Measurements from ENCODE around the gene UBE2O.

- TF ChIP-seq CTCF (tag by site-specific recombination; IDR thresholded peaks at IDR 0.05) (no peak), ZNF558 (tag by site-specific recombination; IDR thresholded peaks at IDR 0.05) (no peak), TCF7L2 (IDR thresholded peaks at IDR 0.05; ENCODE audit: borderline replicate concordance, low read depth, low read length) (no peak), ZNF274 (IDR thresholded peaks at IDR 0.05; ENCODE audit: low read length) (no peak), ZNF274 (tag by site-specific recombination; IDR thresholded peaks at IDR 0.05; ENCODE audit: borderline replicate concordance) (no peak), TSHZ1 (tag by site-specific recombination; IDR thresholded peaks at IDR 0.05; ENCODE audit: borderline replicate concordance) (no peak)
- TF ChIP-seq, protein P1, sequence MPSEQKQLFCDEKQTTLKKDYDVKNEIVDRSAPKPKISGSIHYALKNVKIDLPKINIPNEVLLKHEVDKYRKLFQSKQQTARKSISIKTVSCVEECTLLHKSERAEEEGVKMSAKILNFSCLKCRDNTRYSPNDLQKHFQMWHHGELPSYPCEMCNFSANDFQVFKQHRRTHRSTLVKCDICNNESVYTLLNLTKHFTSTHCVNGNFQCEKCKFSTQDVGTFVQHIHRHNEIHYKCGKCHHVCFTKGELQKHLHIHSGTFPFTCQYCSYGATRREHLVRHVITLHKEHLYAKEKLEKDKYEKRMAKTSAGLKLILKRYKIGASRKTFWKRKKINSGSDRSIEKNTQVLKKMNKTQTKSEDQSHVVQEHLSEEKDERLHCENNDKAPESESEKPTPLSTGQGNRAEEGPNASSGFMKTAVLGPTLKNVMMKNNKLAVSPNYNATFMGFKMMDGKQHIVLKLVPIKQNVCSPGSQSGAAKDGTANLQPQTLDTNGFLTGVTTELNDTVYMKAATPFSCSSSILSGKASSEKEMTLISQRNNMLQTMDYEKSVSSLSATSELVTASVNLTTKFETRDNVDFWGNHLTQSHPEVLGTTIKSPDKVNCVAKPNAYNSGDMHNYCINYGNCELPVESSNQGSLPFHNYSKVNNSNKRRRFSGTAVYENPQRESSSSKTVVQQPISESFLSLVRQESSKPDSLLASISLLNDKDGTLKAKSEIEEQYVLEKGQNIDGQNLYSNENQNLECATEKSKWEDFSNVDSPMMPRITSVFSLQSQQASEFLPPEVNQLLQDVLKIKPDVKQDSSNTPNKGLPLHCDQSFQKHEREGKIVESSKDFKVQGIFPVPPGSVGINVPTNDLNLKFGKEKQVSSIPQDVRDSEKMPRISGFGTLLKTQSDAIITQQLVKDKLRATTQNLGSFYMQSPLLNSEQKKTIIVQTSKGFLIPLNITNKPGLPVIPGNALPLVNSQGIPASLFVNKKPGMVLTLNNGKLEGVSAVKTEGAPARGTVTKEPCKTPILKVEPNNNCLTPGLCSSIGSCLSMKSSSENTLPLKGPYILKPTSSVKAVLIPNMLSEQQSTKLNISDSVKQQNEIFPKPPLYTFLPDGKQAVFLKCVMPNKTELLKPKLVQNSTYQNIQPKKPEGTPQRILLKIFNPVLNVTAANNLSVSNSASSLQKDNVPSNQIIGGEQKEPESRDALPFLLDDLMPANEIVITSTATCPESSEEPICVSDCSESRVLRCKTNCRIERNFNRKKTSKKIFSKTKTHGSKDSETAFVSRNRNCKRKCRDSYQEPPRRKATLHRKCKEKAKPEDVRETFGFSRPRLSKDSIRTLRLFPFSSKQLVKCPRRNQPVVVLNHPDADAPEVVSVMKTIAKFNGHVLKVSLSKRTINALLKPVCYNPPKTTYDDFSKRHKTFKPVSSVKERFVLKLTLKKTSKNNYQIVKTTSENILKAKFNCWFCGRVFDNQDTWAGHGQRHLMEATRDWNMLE (tag by site-specific recombination; conservative IDR thresholded peaks at IDR 0.05; ENCODE audit: low read depth) = no peak
- TF ChIP-seq, protein P2, sequence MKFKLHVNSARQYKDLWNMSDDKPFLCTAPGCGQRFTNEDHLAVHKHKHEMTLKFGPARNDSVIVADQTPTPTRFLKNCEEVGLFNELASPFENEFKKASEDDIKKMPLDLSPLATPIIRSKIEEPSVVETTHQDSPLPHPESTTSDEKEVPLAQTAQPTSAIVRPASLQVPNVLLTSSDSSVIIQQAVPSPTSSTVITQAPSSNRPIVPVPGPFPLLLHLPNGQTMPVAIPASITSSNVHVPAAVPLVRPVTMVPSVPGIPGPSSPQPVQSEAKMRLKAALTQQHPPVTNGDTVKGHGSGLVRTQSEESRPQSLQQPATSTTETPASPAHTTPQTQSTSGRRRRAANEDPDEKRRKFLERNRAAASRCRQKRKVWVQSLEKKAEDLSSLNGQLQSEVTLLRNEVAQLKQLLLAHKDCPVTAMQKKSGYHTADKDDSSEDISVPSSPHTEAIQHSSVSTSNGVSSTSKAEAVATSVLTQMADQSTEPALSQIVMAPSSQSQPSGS (tag by site-specific recombination; IDR thresholded peaks at IDR 0.05; ENCODE audit: low read depth) = no peak
Measured at GRCh38 chr17:76414334-76415295, 38.3 kb downstream of the UBE2O start.
